GM19193 (cell line): ENCODE measurements around the gene SLC9A9.

Source experiments
- POLR2A ChIP-seq: IDR thresholded peaks from 4 replicates; pipeline ENCODE4 v1.6.1; 2011; ENCODE audit not compliant: insufficient read depth, insufficient read length; ENCODE audit errors: extremely low read depth

SLC9A9 gene

DNA sequence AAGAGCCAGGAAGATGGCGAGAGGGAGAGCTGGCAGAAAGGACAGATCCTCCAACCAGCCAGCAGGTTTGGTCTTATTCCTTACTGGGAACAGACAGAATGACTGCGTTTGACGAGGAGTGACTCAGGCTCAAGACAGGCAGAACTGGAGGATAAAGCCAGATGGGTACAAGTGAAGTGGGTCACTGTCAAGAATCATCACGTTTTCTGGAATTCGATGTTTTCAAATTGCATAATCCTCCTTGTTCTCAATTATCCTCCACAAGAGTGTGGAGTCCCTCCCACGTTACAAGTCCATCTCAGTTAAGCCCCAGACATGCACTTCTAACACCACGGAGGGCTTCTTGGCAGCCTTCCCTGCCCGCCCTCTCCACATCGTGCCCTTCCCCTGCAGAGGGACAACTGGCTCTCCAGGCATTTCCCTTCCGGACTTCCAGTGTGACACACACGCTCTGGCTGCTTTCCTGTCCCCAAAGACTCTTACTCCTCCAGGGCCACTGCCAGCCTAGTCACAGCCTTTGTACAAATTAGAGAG is 545.6 kb downstream of the SLC9A9 start:
- no peak for TF ChIP-seq POLR2A

- no peak for TF ChIP-seq POLR2A
Observed at GRCh38 chr3:143301031-143301901, 547.0 kb downstream of the SLC9A9 start.

DNA sequence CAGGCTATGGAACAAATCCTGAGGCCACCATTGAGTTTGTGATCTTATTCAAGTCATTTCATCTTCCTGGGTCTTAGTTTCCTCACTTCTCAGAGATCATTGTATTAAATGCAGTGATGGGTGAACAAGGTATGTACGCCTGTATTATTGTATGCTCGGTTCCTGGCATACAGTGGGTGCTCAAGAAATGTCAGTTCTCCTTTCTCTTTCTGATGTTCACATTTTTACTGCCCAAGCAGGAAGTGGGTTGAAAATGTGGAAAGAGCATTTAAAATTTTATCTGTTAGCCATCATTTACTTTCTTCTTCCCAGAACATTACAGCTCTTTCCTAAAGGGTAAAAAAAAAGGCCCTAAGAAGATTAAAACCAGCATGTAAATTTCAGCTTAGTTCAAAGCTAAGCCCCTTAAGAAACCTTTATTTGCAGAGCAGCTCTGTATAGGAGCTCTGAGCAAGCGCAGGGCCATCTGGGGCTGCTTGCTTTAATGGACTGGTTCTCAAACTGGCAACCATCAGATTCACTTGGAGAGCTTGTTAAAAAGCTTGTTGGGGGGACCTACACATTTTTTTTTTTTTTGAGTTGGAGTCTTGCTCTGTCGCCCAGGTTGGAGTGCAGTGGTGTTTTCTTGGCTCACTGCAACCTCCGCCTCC is 549.3 kb downstream of the SLC9A9 start:
- no peak for TF ChIP-seq POLR2A

- TF ChIP-seq POLR2A = no peak
Observed at GRCh38 chr3:143298380-143298779, 549.9 kb downstream of the SLC9A9 start.

- no peak for TF ChIP-seq POLR2A
Observed at GRCh38 chr3:143295201-143296080, 552.8 kb downstream of the SLC9A9 start.

DNA sequence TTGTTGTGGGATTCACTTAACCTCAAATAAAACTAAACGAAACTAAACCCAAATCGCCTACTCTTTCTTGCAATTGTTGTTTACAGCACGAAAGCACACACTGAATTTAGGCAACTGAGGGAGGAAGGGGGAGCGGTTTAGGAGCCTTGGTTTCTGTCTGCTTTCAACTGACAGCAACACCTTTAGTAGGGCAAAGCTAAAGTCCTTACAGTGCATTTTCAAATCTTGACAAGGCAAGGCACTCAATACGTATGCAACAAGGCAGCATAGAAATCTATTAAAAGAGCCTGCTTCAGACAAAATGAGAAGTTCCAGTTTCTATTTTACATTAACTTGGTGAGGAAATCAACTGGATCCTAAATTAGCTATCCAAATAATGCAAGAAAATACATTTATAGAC is 554.1 kb downstream of the SLC9A9 start:
- TF ChIP-seq POLR2A = no peak

- no peak for TF ChIP-seq POLR2A
Observed at GRCh38 chr3:143291836-143292447, 556.3 kb downstream of the SLC9A9 start.

DNA sequence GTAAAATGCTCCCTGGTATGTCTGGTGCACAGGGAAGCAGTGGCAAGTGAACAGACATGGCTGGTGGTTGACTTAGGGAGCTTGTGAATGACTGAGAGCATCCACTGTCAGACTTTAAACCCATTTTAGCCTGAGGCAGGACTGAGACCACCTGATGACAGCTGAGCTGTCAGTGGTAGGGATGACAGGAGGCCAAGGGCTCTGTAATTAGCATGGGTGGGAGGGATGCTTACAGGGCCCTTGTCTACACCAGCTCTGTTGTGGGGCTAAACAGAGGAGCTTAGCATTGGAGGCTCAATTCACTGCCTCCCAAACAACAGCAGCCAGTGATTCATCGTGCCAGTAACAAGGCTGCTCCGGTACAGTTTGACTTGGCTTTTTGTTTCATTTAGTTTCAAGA is 559.3 kb downstream of the SLC9A9 start:
- no peak for TF ChIP-seq POLR2A

- no peak for TF ChIP-seq POLR2A
Observed at GRCh38 chr3:143287403-143287802, 560.9 kb downstream of the SLC9A9 start.

DNA sequence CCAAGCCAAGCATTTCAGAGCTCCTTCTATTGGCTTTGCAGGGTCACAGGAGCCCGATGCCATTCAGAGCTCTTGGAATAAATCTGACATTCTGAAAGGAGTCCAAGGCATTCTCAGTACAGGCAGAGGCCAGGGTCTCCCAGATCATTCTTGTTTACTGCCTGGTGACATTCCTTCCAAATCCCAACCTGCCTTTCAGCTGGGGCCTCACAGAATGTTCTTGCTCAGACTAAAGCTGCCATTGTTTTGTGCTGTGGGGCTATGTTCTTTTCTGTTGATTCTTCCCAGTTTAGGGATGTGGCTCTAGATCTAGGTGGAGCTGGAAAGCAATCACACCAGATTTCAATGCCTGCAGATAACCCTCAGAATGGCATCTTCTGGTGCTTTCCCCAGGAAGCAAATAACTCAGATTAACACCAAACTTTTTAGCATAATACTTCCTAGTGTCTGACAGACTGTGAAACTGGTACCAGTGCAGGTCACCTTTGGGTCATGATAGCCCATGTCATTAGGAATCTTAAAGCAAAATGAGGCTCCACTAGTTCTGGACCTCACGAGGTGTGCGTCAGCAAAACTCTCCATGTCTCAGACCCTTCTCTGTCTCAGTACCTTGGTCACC is 561.8 kb downstream of the SLC9A9 start:
- no peak for TF ChIP-seq POLR2A

DNA sequence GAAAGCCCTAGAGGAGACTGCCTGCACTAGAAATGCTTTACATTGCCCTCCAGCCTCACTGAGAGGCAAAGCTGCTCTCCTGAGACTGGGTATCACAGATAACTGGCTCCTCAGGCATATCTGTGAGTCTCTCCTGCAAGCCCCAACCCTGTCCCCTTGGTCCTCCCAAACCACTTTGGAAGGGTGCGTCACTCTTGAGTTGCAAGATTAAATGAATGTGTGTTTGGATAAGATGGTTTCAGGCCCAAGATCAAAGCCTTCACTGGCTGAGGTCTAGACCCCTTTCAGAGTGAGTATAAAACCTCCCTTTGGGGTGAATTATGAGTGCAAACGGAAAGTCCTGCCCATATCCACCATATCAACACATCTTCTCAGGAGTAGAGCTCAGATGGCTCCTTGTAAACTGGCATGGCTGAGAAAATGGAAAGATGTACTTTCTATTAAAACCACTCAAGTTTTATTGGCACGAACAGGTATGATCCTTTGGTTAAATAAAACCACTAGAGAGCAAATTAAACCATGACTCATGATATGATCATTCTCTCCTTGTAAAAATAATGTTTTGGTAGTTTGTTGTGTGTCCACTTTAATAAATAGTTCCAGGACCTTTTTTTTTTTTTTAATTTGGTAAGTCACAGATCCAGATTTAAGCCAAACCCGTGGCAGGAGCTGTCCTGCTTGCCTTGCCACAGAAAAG is 564.7 kb downstream of the SLC9A9 start:
- no peak for TF ChIP-seq POLR2A

DNA sequence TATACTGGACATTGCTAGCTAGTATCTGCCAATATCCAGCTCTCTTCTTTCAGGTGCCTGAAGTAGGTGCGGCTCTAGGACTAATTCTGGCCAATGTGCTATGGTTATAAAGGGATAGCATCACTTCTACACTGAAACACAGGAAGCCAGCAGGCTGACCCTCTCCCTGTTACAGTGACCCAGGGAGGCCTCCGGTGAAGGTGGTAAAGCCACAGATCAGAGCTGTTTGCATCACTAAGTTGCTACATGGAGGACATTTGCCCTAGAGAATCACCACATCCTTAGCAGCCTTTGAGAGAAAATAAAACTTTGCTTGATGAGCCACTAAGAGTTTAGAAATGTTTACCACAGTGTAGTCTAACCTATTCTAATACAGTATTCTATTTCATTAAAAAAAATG is 567.3 kb downstream of the SLC9A9 start:
- no peak for TF ChIP-seq POLR2A

- TF ChIP-seq POLR2A = no peak
Observed at GRCh38 chr3:143278721-143279120, 569.5 kb downstream of the SLC9A9 start.
